NT2/D1 (cell line): ENCODE measurements around the gene CPM.

Experiments used
- YY1 ChIP-seq: IDR thresholded peaks from 2 replicates; pipeline ENCODE4 v1.6.1; 2011; ENCODE audit not compliant: insufficient read length, insufficient read depth
- ZNF274 ChIP-seq: IDR thresholded peaks from 2 replicates; pipeline ENCODE4 v1.6.1; 2011; ENCODE audit warnings: mild to moderate bottlenecking, low read depth, low read length

GRCh38 chr12:68970306-68970705 is 37.3 kb upstream of the CPM start:
- no peak for TF ChIP-seq YY1
- no peak for TF ChIP-seq ZNF274
